GM12872 (cell line): ENCODE data around the gene NOS3.

Experiments
- TF ChIP-seq, protein P1 (sequence below): IDR thresholded peaks from 3 replicates; pipeline ENCODE4 v1.5.1; 2011; ENCODE audit warnings: low read depth, mild to moderate bottlenecking, low read length, moderate library complexity; ENCODE audit not compliant: insufficient read depth

NOS3 gene

DNA sequence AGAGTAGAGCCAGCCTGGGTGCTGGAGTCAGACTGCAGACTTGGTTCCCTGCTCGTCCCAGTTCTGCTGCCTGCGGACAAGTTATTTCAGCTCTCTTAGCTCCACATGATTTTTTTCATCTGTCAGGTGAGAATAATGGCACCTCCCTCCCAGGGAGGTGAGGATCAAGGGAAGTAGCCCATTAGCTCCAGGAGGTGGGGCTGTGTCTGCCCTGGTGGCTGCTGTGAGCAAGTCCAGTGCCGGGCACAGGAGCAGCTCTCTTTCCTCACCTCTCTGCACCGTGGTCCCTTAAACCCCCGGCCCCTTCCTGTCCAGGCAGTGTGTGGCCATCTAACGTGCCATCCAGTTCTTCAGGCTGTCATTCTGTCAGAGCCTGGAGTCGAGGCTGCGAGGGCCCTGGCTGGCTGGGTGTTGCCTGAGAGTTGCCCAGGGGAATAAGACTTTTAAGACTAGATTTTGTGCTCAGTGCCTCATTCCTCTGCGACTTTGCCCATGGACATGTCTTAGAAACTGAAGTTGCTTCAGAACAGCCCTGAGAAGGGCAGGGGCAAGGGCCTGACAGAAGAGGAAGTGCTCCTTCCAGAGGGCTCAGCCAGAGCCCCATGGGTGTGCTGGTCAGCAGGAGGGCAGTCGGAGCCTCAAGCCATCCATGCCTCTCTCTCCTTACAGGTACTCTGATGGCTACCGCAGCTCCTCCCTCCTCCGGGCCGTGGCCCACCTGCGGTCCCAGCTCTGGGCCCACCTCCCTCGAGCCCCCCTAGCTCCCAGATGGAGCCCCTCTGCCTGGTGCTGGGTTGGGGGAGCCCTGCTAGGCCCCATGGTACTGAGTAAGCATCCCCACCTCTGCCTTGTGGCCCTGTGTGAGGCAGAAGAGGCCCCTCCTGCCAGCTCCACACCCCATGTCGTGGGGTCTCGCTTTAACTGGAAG is 42.4 kb downstream of the NOS3 start:
- TF ChIP-seq, protein P1, sequence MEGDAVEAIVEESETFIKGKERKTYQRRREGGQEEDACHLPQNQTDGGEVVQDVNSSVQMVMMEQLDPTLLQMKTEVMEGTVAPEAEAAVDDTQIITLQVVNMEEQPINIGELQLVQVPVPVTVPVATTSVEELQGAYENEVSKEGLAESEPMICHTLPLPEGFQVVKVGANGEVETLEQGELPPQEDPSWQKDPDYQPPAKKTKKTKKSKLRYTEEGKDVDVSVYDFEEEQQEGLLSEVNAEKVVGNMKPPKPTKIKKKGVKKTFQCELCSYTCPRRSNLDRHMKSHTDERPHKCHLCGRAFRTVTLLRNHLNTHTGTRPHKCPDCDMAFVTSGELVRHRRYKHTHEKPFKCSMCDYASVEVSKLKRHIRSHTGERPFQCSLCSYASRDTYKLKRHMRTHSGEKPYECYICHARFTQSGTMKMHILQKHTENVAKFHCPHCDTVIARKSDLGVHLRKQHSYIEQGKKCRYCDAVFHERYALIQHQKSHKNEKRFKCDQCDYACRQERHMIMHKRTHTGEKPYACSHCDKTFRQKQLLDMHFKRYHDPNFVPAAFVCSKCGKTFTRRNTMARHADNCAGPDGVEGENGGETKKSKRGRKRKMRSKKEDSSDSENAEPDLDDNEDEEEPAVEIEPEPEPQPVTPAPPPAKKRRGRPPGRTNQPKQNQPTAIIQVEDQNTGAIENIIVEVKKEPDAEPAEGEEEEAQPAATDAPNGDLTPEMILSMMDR = no peak

DNA sequence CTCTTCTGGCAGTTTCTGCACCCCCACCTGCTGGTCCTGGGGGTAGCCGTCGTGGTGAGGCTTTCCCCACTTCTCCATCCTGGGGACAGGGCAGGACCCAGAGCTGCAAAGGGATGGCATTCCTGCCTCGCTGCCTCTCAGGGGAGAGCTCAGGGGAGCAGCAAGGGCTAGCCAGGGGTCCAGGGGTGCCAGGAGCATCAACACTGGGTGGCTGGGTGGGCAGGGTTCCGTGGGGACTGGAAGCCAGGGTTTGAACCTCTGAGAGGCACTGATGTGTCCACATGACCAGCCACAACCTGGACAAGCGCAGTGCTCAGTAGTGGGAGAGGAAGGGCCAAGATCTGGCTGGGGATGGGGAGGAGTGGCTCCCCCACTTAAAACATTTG is 43.0 kb downstream of the NOS3 start:
- TF ChIP-seq, protein P1 = no peak

DNA sequence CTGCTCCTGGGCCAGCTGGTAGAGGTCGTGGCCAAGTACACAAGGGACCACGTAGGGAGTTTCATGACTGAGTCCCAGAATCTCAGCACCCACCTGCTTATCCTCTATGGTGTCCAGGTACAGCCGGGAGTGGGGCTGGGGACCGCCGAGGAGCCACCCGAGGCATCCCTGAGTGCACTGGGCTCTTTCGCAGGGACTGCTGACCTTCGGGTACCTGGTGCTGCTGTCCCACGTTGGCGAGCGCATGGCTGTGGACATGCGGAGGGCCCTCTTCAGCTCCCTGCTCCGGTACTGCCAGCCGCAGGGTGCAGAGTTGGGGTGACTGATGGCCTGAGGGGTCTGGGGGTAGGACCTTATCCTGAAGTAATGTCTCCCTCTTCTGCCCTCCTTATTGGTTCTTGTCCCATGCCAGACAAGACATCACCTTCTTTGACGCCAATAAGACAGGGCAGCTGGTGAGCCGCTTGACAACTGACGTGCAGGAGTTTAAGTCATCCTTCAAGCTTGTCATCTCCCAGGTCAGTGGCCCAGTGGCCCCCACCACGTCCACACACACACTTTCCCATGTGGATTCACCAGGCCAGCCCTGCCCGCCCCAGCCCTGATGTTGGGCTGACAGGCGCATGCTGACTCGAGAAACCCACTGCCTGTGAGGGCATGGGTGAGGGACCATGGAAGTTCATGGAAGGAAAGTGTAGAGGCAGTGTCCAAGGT is 43.7 kb downstream of the NOS3 start:
- TF ChIP-seq, protein P1 = no peak

DNA sequence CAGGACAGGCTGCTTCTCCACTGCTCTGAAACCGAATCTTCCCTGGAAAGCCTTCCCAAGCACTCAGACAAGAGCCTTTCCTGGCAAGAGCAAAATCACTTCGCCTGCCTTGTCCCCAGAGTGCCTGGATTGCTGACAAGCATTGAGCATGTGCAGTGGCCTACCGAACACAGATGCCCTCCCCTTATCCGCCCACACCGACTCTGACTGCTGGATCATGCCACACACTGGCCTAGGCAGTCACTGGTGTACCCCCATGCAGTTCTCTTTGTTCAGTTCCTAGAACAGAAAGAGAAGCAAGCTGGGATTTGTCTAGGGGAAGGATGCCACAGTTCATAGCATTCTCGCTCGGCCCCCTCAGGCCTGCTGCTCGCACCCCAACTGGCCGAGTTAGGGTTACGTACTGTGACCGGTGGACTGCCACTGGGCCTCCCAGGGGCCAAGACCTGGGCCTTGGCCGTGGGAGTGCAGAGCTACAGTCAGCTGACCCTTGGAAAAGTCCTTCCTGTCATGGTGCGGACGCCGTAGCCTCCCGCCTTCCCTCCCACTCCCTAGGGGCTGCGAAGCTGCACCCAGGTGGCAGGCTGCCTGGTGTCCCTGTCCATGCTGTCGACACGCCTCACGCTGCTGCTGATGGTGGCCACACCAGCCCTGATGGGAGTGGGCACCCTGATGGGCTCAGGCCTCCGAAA is 44.4 kb downstream of the NOS3 start:
- TF ChIP-seq, protein P1 = no peak

DNA sequence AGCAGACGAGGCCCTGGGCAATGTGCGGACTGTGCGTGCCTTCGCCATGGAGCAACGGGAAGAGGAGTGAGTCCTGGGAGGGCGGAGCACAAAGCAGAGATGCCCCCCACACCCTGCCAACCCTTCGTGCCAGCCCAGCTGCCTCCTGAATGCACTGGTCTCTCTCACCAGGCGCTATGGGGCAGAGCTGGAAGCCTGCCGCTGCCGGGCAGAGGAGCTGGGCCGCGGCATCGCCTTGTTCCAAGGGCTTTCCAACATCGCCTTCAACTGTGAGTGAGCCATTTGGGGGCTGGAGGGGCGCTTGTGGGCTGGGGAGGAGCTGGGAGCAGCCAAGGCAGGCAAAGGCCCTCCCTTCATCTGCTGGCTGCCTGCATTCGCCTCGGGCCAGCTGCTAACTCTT is 45.1 kb downstream of the NOS3 start:
- TF ChIP-seq, protein P1 = no peak

DNA sequence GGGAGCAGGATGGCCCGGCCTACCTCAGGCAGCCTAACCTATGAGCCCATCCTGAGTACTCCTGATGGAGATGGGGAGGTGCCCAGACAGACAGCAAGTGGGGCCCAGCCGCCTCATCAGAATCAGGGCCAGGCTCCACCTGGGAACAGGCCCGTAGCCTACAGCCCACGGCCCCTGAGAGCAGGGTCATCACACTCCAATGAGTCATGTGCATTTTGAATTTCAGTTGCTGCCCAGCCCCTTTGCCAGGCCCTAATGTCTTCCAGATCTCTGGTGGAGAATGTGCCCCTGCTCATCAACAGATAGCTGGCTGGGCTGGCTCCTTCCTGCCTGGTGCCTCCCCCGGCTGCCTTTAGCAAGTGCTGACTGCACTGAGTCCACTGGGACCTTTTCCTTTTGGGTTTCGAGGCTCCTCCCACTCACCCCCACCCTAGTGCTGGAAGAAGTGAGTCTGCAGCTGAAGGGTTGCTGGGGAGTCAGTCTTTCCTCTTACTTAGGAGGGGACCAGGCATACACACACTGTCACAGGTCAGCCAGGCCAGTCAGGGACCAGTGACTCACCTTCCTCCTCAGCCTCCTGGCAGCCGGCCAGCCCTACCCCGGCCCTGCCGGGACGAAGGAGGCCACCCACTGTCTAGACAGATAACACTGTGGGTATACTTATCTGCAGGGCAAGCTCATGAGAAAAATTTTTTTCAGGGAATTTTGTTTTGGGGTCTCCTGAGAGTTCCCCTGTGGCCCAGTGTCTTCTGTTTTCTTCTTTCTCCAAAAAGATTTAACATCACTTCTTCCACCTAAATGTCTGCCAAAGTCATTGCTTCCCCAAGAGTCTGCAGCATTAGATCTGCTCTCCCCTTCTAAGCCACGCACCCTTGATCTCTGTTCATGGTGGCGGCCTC is 48.4 kb downstream of the NOS3 start:
- TF ChIP-seq, protein P1 = no peak
